Mesendoderm (in vitro differentiated cells): ENCODE results near the gene C1QA.

Experiments
- DNase-seq: peaks from one replicate; pipeline ENCODE4 v3.0.0; 2013
- H2AK5ac ChIP-seq: 2 replicates; pipeline ENCODE4 v1.6.1; 2013; ENCODE audit warnings: low read length, inconsistent platforms
- H2BK120ac ChIP-seq: 2 replicates; pipeline ENCODE4 v1.6.1; 2013; ENCODE audit warnings: low read depth, mild to moderate bottlenecking, low read length, moderate library complexity, mixed read lengths
- H2BK15ac ChIP-seq: replicated peaks from 2 replicates; pipeline ENCODE4 v1.6.1; 2013; ENCODE audit warnings: low read depth, mild to moderate bottlenecking, moderate library complexity
- H2BK5ac ChIP-seq: 2 replicates; pipeline ENCODE4 v1.6.1; 2013; ENCODE audit warnings: low read length, inconsistent platforms
- H3K18ac ChIP-seq: 2 replicates; pipeline ENCODE4 v1.6.1; 2013; ENCODE audit warnings: mild to moderate bottlenecking, low read length, mixed read lengths
- H3K23ac ChIP-seq: one replicate; pipeline ENCODE4 v1.6.1; 2013; ENCODE audit warnings: low read length
- H3K27ac ChIP-seq: 2 replicates; pipeline ENCODE4 v1.5.1; 2013; ENCODE audit warnings: low read depth, mild to moderate bottlenecking, inconsistent platforms, low read length, moderate library complexity
- H3K27me3 ChIP-seq: 2 replicates; pipeline ENCODE4 v1.6.1; 2013; ENCODE audit warnings: low read length, control low read depth, mild to moderate bottlenecking, inconsistent platforms; ENCODE audit not compliant: insufficient read depth, poor library complexity
- H3K36me3 ChIP-seq: 2 replicates; pipeline ENCODE4 v1.6.1; 2013; ENCODE audit warnings: low read length, inconsistent platforms; ENCODE audit not compliant: control insufficient read depth, insufficient read depth
- H3K4ac ChIP-seq: one replicate; pipeline ENCODE4 v1.6.1; 2013; ENCODE audit warnings: low read depth, mild to moderate bottlenecking, low read length, moderate library complexity
- H3K4me1 ChIP-seq: 2 replicates; pipeline ENCODE4 v1.6.1; 2013; ENCODE audit warnings: low read depth, low read length, inconsistent platforms; ENCODE audit not compliant: control insufficient read depth
- H3K4me2 ChIP-seq: 2 replicates; pipeline ENCODE4 v1.6.1; 2013; ENCODE audit warnings: low read length
- H3K4me3 ChIP-seq: 2 replicates; pipeline ENCODE4 v1.5.1; 2013; ENCODE audit warnings: mild to moderate bottlenecking, low read length
- H3K56ac ChIP-seq: one replicate; pipeline ENCODE4 v1.6.1; 2013; ENCODE audit warnings: low read length
- H3K79me1 ChIP-seq: 2 replicates; pipeline ENCODE4 v1.6.1; 2013; ENCODE audit warnings: low read length, inconsistent platforms
- H3K79me2 ChIP-seq: 2 replicates; pipeline ENCODE4 v1.6.1; 2013; ENCODE audit warnings: mild to moderate bottlenecking, low read length; ENCODE audit not compliant: control insufficient read depth, insufficient read depth
- H3K9ac ChIP-seq: 2 replicates; pipeline ENCODE4 v1.6.1; 2013; ENCODE audit warnings: low read length, inconsistent platforms
- H4K5ac ChIP-seq: one replicate; pipeline ENCODE4 v1.6.1; 2013; ENCODE audit warnings: low read length
- H4K8ac ChIP-seq: one replicate; pipeline ENCODE4 v1.6.1; 2013; ENCODE audit warnings: low read depth, mild to moderate bottlenecking, control low read depth, low read length, moderate library complexity
- WGBS: extraction: QIAGEN DNeasy Blood & Tissue Kit; methylation state at CpG from one replicate; pipeline ENCODE4 v1.1.7; 2013; ENCODE audit warnings: low lambda C conversion rate, missing lambda C conversion rate; ENCODE audit not compliant: insufficient coverage; ENCODE audit errors: extremely low coverage; 5-methylcytosine and 5-hydroxymethylcytosine counted together

Gene C1QA

DNA sequence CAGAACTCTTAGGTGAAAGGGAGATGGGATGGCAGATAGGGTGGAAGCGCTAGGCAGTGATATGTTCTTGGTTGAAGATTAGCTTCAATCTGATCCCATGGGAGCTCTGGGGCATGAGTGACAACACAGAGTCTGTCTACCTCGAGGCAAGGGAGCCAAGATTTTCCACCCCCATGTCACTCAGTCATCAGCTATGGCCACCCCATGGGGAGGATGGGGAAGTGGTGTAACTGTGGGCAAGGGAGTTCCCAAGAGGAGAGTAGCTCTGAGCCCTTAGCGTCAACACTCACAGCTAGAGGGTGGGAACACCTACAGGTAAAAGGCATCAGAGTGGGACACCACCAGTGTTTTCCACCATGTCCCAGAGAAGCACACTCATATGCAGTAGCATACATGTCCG lies 30.3 kb upstream of the C1QA start:
- Histone ChIP-seq H4K5ac (no peak overlapping the region), H3K36me3 (no peaks in the 10 kb centered on the region), H3K4me2 (no peak overlapping the region), H3K27me3 (no peaks in the 10 kb centered on the region), H2BK15ac (no peak overlapping the region), H3K23ac (no peak overlapping the region), H3K4me3 (no peak overlapping the region), H2BK5ac (no peak overlapping the region), H2BK120ac (no peak overlapping the region), H3K18ac (no peak overlapping the region), H2AK5ac (no peak overlapping the region), H3K4ac (no peak overlapping the region), H3K27ac (no peak overlapping the region), H3K79me2 (no peaks in the 10 kb centered on the region), H3K56ac (no peak overlapping the region), H4K8ac (no peak overlapping the region), H3K9ac (no peak overlapping the region), H3K4me1 (no peaks in the 10 kb centered on the region), H3K79me1 (no peaks in the 10 kb centered on the region)
- no CpG with 5 or more reads among the region's 4 CpGs for WGBS
- DNase-seq, result no peak

DNA sequence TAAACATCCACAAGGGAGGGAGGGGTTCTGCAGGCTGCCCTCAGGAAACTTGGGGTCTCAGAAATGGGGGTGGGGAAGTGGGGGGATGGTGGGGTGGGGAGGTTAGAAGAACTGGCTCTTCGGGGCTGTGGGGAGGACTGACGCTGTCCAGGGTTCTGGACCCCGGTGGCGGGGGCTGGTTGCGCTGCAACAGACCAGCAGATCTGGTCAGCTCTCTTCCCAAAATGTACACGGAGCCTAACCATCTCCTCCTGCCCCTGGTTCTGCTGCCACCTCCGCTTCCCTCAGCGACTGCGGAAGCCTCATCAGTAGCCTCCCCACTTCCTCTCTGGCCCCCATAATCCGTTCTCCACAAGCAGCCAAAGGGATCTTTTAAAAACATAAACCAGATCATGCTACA lies 29.3 kb upstream of the C1QA start:
- no CpG with 5 or more reads among the region's 10 CpGs for WGBS
- Histone ChIP-seq H3K4me1 (no peaks in the 10 kb centered on the region), H3K18ac (no peak overlapping the region), H2BK120ac (no peak overlapping the region), H4K8ac (no peak overlapping the region), H3K4me2 (no peak overlapping the region), H3K23ac (no peak overlapping the region), H3K36me3 (no peaks in the 10 kb centered on the region), H3K56ac (no peak overlapping the region), H3K79me2 (no peaks in the 10 kb centered on the region), H3K79me1 (no peaks in the 10 kb centered on the region), H3K4me3 (no peak overlapping the region), H3K27ac (no peak overlapping the region), H2BK5ac (no peak overlapping the region), H4K5ac (no peak overlapping the region), H2AK5ac (no peak overlapping the region), H3K27me3 (no peaks in the 10 kb centered on the region), H3K9ac (no peak overlapping the region), H2BK15ac (no peak overlapping the region), H3K4ac (no peak overlapping the region)
- no peak for DNase-seq

DNA sequence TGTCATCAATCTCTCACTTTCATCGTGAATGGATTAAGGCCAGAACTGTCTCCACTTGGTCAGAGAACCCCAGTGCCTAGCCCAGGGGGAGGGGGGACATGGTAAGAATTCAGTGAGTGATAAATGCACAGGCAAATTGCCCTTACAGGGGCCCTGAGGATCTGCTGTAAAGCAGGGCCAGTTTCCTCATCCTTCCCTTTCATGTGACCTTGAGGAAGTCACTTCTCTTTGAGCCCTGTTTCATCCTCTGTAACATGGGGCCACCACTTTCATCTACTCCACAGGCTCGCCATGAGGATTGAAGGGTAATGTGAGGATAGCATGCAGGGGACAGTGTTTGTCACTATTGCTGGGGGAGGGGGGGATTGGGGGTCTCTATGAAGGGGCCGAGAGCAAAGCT lies 28.1 kb upstream of the C1QA start:
- Histone ChIP-seq H3K4me3 (no peak overlapping the region), H3K79me2 (no peaks in the 10 kb centered on the region), H3K23ac (no peak overlapping the region), H3K79me1 (no peaks in the 10 kb centered on the region), H3K27ac (no peak overlapping the region), H3K4me1 (no peaks in the 10 kb centered on the region), H3K4me2 (no peak overlapping the region), H2AK5ac (no peak overlapping the region), H2BK120ac (no peak overlapping the region), H3K56ac (no peak overlapping the region), H4K5ac (no peak overlapping the region), H3K4ac (no peak overlapping the region), H3K18ac (no peak overlapping the region), H3K27me3 (no peaks in the 10 kb centered on the region), H2BK15ac (no peak overlapping the region), H3K36me3 (no peaks in the 10 kb centered on the region), H3K9ac (no peak overlapping the region), H4K8ac (no peak overlapping the region), H2BK5ac (no peak overlapping the region)
- no peak for DNase-seq
- WGBS, result no CpG with 5 or more reads among the region's 3 CpGs

DNA sequence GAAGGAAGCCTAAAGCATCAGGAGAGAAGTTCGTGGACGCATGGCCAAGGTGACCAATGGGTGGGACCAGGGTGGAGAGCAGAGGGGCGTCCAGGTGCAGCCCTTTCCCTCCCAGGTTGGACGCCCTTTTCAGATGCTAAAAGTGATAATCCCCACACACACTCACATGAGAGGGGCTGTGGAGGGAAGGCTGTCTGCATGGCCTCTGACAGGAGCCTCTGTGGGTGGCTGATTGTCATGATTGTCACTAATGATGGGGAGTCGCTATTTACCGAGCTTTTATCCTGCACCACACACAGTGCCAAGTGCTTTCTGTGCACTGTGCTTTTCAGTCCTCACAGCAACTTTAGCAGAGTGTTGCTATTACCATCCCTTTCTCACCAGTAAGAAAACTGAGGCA lies 27.1 kb upstream of the C1QA start:
- DNase-seq, result no peak
- no peak overlapping the region for H3K4me3 ChIP-seq
- no peak overlapping the region for H3K4ac ChIP-seq
- H2AK5ac ChIP-seq, result no peak overlapping the region
- no peak overlapping the region for H3K9ac ChIP-seq
- no peaks in the 10 kb centered on the region for H3K79me1 ChIP-seq
- no peaks in the 10 kb centered on the region for H3K36me3 ChIP-seq
- H2BK15ac ChIP-seq, result no peak overlapping the region
- no peak overlapping the region for H3K4me2 ChIP-seq
- H4K8ac ChIP-seq, result no peak overlapping the region
- no peak overlapping the region for H2BK120ac ChIP-seq
- no peak overlapping the region for H4K5ac ChIP-seq
- no peaks in the 10 kb centered on the region for H3K27me3 ChIP-seq
- no peaks in the 10 kb centered on the region for H3K4me1 ChIP-seq
- H3K56ac ChIP-seq, result no peak overlapping the region
- no CpG with 5 or more reads among the region's 6 CpGs for WGBS
- no peak overlapping the region for H3K23ac ChIP-seq
- H3K79me2 ChIP-seq, result no peaks in the 10 kb centered on the region
- no peak overlapping the region for H3K18ac ChIP-seq
- no peak overlapping the region for H2BK5ac ChIP-seq
- no peak overlapping the region for H3K27ac ChIP-seq

DNA sequence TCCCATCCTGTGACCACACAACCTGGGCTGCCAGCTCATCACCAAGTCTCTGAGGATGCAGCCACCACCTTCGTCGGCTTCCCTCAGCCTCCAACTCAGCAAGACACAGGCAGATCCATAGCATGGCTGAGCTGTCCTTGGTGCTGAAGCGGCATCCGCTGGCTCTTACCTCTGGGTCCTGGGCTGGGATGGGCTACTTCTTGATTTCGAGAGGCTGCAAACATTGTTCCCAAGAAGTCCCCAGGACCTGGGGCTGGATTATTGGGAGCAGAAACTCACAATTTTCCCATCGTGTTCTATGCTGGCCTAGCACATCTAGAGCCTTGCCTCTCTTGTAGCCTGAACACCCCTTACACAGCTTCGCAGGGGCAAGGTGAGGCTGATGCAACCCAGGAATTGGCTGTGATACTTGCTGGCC lies 24.9 kb upstream of the C1QA start:
- Histone ChIP-seq H4K8ac (no peak overlapping the region), H3K9ac (no peak overlapping the region), H2BK15ac (no peak overlapping the region), H4K5ac (no peak overlapping the region), H2BK5ac (no peak overlapping the region), H2BK120ac (no peak overlapping the region), H3K4me3 (no peak overlapping the region), H3K79me2 (no peaks in the 10 kb centered on the region), H3K4me1 (no peaks in the 10 kb centered on the region), H3K27me3 (no peaks in the 10 kb centered on the region), H3K79me1 (no peaks in the 10 kb centered on the region), H3K36me3 (no peaks in the 10 kb centered on the region), H3K56ac (no peak overlapping the region), H3K23ac (no peak overlapping the region), H3K4ac (no peak overlapping the region), H2AK5ac (no peak overlapping the region), H3K18ac (no peak overlapping the region), H3K4me2 (no peak overlapping the region), H3K27ac (no peak overlapping the region)
- DNase-seq, result peak; percentile 90
- WGBS, result no CpG with 5 or more reads among the region's 7 CpGs

DNA sequence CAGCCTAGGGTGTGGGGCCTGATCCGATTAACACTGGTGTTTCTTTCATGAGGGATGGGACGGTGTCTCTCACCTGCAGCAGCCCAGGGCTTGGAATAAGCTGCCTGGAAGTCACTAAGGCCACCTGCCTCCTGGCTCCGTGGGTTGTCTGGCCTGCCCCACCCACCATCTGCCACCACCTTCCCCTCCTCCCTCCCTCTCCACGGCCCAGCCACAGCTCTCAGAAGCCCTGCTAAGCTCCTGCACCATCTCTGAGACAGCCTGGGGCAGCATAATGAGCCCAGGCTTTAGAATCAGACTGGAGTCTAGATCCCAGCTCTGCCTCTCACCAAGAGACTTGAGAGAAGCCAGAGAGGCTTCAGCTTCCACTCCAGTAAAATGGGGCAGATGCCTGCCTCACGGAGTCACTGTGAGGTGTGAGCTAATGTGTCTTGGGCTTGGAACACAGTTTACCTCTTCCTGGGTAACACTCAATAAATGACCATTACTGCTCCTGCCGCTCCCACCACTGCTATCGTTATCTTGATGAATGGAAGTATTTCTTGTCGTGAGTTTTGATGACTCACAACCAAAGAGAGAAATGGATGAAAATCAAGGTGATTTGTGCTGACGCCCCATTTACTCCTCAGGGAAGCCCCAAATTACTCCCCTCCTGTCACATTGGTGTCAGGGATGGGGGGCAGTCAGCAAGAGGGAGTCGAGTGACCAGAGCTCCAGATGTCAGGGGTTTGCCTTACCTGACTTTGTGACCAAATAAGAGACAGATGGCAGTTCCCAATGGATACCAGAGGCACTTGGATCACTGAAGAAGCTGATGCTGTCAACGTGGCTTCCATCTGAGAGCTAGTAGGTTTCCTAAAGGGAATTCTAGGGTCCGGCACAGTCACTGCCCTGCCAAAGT lies 23.5 kb upstream of the C1QA start:
- Histone ChIP-seq H3K79me2 (no peaks in the 10 kb centered on the region), H3K4me3 (no peak overlapping the region), H3K27me3 (no peaks in the 10 kb centered on the region), H2AK5ac (no peak overlapping the region), H3K4me2 (no peak overlapping the region), H3K4me1 (no peaks in the 10 kb centered on the region), H4K5ac (no peak overlapping the region), H3K36me3 (no peaks in the 10 kb centered on the region), H3K56ac (no peak overlapping the region), H3K18ac (no peak overlapping the region), H2BK15ac (no peak overlapping the region), H2BK5ac (no peak overlapping the region), H3K9ac (no peak overlapping the region), H3K79me1 (no peaks in the 10 kb centered on the region), H2BK120ac (no peak overlapping the region), H3K23ac (no peak overlapping the region), H3K4ac (no peak overlapping the region), H3K27ac (no peak overlapping the region), H4K8ac (no peak overlapping the region)
- no peak for DNase-seq
- WGBS, result no CpG with 5 or more reads among the region's 12 CpGs
